ENCODE results near the gene OR2K2.

Gene OR2K2, protein sequence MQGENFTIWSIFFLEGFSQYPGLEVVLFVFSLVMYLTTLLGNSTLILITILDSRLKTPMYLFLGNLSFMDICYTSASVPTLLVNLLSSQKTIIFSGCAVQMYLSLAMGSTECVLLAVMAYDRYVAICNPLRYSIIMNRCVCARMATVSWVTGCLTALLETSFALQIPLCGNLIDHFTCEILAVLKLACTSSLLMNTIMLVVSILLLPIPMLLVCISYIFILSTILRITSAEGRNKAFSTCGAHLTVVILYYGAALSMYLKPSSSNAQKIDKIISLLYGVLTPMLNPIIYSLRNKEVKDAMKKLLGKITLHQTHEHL

DNA sequence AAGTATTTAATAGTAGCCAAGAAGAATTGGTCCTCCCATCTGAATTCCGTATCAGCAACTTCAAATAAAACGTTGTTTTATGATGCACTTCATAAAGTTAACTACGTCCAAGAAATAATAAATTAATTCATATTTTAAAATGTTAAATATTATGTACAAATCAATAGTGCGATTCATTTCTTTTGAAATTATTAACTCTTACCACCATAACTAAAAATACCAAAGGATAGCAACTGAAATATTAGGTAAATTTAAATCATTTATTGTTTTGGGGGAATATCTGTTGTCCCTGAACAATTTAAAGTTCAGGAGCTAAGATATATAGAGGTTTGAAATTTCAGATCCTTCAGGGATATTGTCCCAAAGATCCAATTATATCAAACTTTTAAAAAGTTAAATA lies at the start of gene OR2K2:
Gene OR2K2, minus strand, starts transcription at position 101 of the 400 bp plus-strand sequence. CDS start 1,791 bp downstream, outside the sequence.
- TF ChIP-seq EZH2phosphoT487 (conservative IDR thresholded peaks at IDR 0.05; ENCODE audit: low read length), result no peak
- TF ChIP-seq, protein P1, sequence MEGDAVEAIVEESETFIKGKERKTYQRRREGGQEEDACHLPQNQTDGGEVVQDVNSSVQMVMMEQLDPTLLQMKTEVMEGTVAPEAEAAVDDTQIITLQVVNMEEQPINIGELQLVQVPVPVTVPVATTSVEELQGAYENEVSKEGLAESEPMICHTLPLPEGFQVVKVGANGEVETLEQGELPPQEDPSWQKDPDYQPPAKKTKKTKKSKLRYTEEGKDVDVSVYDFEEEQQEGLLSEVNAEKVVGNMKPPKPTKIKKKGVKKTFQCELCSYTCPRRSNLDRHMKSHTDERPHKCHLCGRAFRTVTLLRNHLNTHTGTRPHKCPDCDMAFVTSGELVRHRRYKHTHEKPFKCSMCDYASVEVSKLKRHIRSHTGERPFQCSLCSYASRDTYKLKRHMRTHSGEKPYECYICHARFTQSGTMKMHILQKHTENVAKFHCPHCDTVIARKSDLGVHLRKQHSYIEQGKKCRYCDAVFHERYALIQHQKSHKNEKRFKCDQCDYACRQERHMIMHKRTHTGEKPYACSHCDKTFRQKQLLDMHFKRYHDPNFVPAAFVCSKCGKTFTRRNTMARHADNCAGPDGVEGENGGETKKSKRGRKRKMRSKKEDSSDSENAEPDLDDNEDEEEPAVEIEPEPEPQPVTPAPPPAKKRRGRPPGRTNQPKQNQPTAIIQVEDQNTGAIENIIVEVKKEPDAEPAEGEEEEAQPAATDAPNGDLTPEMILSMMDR (IDR thresholded peaks at IDR 0.05; ENCODE audit: insufficient read depth, low read length, poor library complexity, severe bottlenecking), result no peak
- no peak within 1 kb of the TSS for H3K4me3 ChIP-seq (ENCODE audit: insufficient read depth, low read length, poor library complexity, severe bottlenecking)
- H3K4me2 ChIP-seq (ENCODE audit: low read depth, low read length, poor library complexity, severe bottlenecking), result no peak within 1 kb of the TSS
- H3K9me2 ChIP-seq (replicated peaks; ENCODE audit: insufficient read depth, low read length), result no peaks in the 10 kb centered on the region; the same call in 1 of the 2 replicates
- H4K20me1 ChIP-seq (ENCODE audit: low read depth, low read length), result no peaks in the 10 kb centered on the region
- no peaks in the 10 kb centered on the region for H3F3A ChIP-seq (ENCODE audit: insufficient read depth)
- H3K36me3 ChIP-seq (ENCODE audit: low read length), result no peaks in the 10 kb centered on the region
- no peak within 1 kb of the TSS for H3K9ac ChIP-seq (ENCODE audit: low read length)
- no peak within 1 kb of the TSS for H2AFZ ChIP-seq (ENCODE audit: low read depth, low read length, severe bottlenecking)
- H3K27me3 ChIP-seq (ENCODE audit: low read length), result no peaks in the 10 kb centered on the region
- no peak within 1 kb of the TSS for H3K27ac ChIP-seq (ENCODE audit: low read depth, low read length)
- H3K79me2 ChIP-seq (ENCODE audit: insufficient read depth, low read length), result no peaks in the 10 kb centered on the region
- no peaks in the 10 kb centered on the region for H3K9me3 ChIP-seq (ENCODE audit: insufficient read depth, low read length)

DNA sequence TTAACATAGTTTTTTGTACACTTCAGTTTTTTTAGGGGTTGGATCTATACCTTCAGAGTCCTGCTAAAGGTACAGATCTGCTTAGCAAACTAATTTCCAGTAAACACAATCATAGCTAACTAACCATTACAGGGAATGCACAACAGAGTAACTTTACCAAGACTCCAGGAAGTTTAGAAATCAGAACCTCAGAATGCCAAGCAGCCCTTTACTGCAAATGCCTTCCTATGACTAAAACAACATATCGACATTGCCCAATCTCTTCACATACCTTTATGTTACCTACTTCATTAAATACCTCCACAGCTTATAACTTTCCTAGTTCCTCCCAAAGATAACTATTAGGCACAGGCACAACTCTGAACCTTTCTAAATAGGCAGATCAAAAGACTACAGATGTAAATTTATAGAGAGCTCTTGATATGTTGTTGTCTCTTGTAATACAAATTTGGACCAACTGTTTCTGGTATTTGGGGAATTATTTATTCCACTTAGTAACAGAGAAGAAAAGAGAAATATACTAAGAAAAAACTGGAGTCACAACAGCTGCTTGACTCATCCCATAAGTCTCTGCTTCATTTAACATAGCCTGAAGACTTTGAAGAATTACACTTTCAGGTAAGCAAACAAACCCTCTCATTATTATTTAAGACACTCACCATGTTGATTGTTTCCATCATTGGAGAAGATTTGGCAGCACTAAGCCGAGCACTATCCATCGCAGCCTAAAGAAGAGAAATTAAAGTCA lies 46.0 kb upstream of the OR2K2 start:
- Histone ChIP-seq H3K9me3 (ENCODE audit: insufficient read depth, low read length) (no peaks in the 10 kb centered on the region), H3K4me2 (ENCODE audit: low read depth, low read length, poor library complexity, severe bottlenecking) (no peak overlapping the region), H3K9me2 (replicated peaks; ENCODE audit: insufficient read depth, low read length) (no peaks in the 10 kb centered on the region), H3K79me2 (ENCODE audit: insufficient read depth, low read length) (no peaks in the 10 kb centered on the region), H3K27me3 (ENCODE audit: low read length) (no peaks in the 10 kb centered on the region), H3F3A (ENCODE audit: insufficient read depth) (no peaks in the 10 kb centered on the region), H3K36me3 (ENCODE audit: low read length) (0 out of 2 replicates have a peak, but pooled peaks cover 3% of the 10 kb centered on the region), H3K4me3 (ENCODE audit: insufficient read depth, low read length, poor library complexity, severe bottlenecking) (no peak overlapping the region), H3K9ac (ENCODE audit: low read length) (no peak overlapping the region), H2AFZ (ENCODE audit: low read depth, low read length, severe bottlenecking) (no peak overlapping the region), H4K20me1 (ENCODE audit: low read depth, low read length) (no peaks in the 10 kb centered on the region), H3K27ac (ENCODE audit: low read depth, low read length) (no peak overlapping the region)
- TF ChIP-seq, protein P1 (IDR thresholded peaks at IDR 0.05; ENCODE audit: insufficient read depth, low read length, poor library complexity, severe bottlenecking), result no peak
- no peak for TF ChIP-seq EZH2phosphoT487 (conservative IDR thresholded peaks at IDR 0.05; ENCODE audit: low read length)

DNA sequence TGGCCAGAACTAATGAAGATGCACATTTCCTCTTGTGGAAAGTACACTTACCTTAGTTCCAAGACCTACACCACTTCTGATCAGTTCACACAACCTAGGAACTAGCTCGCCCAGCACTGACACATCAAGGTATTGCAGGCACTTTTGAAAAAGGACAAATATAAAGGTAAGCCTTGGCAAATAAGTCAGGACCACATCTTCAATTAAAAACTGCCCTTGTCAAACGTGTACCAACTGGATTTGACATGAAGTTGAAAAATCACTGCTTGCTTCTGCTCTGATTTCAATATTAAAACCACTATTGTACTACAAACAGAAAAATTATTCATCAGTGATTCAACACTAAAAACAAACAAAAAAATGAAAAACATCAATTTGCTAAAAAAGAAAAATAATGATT lies 45.0 kb upstream of the OR2K2 start:
- H3K4me2 ChIP-seq (ENCODE audit: low read depth, low read length, poor library complexity, severe bottlenecking), result no peak overlapping the region

More for the DNA sequence above, 45.0 kb upstream of the OR2K2 start:
- no peaks in the 10 kb centered on the region for H3K9me2 ChIP-seq (replicated peaks; ENCODE audit: insufficient read depth, low read length)
- no peak overlapping the region for H2AFZ ChIP-seq (ENCODE audit: low read depth, low read length, severe bottlenecking)
- H3K4me3 ChIP-seq (ENCODE audit: insufficient read depth, low read length, poor library complexity, severe bottlenecking), result no peak overlapping the region
- H3K27ac ChIP-seq (ENCODE audit: low read depth, low read length), result no peak overlapping the region
- no peaks in the 10 kb centered on the region for H3K27me3 ChIP-seq (ENCODE audit: low read length)
- no peaks in the 10 kb centered on the region for H4K20me1 ChIP-seq (ENCODE audit: low read depth, low read length)
- H3K9me3 ChIP-seq (ENCODE audit: insufficient read depth, low read length), result no peaks in the 10 kb centered on the region
- no peaks in the 10 kb centered on the region for H3F3A ChIP-seq (ENCODE audit: insufficient read depth)
- 0 out of 2 replicates have a peak, but pooled peaks cover 3% of the 10 kb centered on the region for H3K36me3 ChIP-seq (ENCODE audit: low read length)
- TF ChIP-seq, protein P1 (IDR thresholded peaks at IDR 0.05; ENCODE audit: insufficient read depth, low read length, poor library complexity, severe bottlenecking), result no peak
- TF ChIP-seq EZH2phosphoT487 (conservative IDR thresholded peaks at IDR 0.05; ENCODE audit: low read length), result no peak
- H3K79me2 ChIP-seq (ENCODE audit: insufficient read depth, low read length), result no peaks in the 10 kb centered on the region
- H3K9ac ChIP-seq (ENCODE audit: low read length), result no peak overlapping the region

Data from SU-DHL-6 (cell line).